Measurements from ENCODE around the gene SCYGR3. TPM values are rescaled to one million over a fixed set of nuclear protein-coding genes. Genes with fewer than 3 reads are reported as not detected.
"Not testable (repeated sequence)": the region's sequence is repeated elsewhere in the genome, so short reads cannot be mapped to it uniquely, and the experiment has no call there.

Gene SCYGR3
- total RNA-seq, 1 experiment from 2014 or later: not detected

DNA sequence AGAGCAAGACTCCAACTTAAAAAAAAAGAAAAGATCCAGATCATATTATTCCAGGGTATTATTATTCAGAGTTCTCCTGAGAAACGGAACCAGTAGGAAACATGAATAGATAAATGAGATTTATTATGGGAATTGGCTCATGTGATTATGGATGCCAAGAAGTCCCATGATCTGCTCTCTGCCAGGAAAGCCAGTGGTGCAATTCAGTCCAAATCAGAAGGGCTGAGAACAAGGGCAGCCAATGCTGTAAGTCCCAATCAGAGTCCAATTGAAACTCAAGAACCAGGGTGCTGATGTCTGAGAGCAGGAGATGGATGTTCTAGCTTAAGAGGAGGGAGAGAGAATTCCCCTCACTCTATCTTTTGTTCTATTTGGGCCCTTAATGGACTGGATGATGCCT is 8.2 kb downstream of the SCYGR3 start:
- Histone ChIP-seq H3K36me3 (ENCODE audit: low read depth, low read length) (no peaks in the 10 kb centered on the region), H3K9me3 (ENCODE audit: low read length) (no peaks in the 10 kb centered on the region), H2AFZ (ENCODE audit: low read length) (no peak overlapping the region), H3K27ac (ENCODE audit: low read length) (no peak overlapping the region), H3F3A (ENCODE audit: low read length, unreplicated experiment) (no peaks in the 10 kb centered on the region), H4K20me1 (ENCODE audit: low read length) (no peaks in the 10 kb centered on the region), H3K27me3 (ENCODE audit: low read length) (no peaks in the 10 kb centered on the region), H3K4me2 (ENCODE audit: low read length) (no peak overlapping the region), H3K79me2 (ENCODE audit: low read length) (no peaks in the 10 kb centered on the region), H3K4me3 (ENCODE audit: low read length) (no peak overlapping the region), H3K9me2 (replicated peaks; ENCODE audit: low read length) (no peaks in the 10 kb centered on the region), H3K9ac (ENCODE audit: low read length) (no peak overlapping the region), H3K4me1 (ENCODE audit: insufficient read depth, low read length) (no peaks in the 10 kb centered on the region)
- BruUV-seq (replicated peaks): no TSS peak
- ChIA-PET POLR2A (ENCODE audit: unreplicated experiment) (no interaction called here), CTCF (no interaction called here)
- DNase-seq: no peak
- TF ChIP-seq EZH2phosphoT487 (IDR thresholded peaks at IDR 0.05; ENCODE audit: borderline replicate concordance, low read length) (no peak), EZH2 (IDR thresholded peaks at IDR 0.05; ENCODE audit: low read length, unreplicated experiment) (no peak)
- TF ChIP-seq, protein P1, sequence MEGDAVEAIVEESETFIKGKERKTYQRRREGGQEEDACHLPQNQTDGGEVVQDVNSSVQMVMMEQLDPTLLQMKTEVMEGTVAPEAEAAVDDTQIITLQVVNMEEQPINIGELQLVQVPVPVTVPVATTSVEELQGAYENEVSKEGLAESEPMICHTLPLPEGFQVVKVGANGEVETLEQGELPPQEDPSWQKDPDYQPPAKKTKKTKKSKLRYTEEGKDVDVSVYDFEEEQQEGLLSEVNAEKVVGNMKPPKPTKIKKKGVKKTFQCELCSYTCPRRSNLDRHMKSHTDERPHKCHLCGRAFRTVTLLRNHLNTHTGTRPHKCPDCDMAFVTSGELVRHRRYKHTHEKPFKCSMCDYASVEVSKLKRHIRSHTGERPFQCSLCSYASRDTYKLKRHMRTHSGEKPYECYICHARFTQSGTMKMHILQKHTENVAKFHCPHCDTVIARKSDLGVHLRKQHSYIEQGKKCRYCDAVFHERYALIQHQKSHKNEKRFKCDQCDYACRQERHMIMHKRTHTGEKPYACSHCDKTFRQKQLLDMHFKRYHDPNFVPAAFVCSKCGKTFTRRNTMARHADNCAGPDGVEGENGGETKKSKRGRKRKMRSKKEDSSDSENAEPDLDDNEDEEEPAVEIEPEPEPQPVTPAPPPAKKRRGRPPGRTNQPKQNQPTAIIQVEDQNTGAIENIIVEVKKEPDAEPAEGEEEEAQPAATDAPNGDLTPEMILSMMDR (conservative IDR thresholded peaks at IDR 0.05; ENCODE audit: low read depth, low read length): no peak
- no peak for ATAC-seq
- intact Hi-C loops (cut with micrococcal nuclease): no loop called here

DNA sequence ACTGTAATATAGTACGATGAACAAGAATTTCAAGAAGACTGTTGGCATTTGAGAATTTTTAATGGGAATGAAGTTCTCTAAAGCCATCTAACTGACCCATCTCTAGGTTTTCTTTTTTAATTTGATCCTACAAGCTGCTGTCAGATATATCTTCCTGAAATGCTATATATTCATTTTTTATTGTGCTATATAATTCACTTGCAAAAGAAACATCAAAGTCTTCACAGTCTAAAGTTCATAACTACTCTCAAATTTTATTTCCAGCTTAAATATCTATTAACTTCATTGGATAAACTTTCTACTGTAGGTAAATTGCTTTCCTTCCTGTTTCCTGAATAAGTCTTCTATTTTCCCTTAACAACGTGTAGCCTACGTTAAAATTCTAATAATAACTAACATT is 12.3 kb downstream of the SCYGR3 start:
- H3K4me2 ChIP-seq (ENCODE audit: low read length): peak overlapping the region; percentile 75
- no peak overlapping the region for H3K27ac ChIP-seq (ENCODE audit: low read length)
- H3F3A ChIP-seq (ENCODE audit: low read length, unreplicated experiment): no peaks in the 10 kb centered on the region
- ChIA-PET POLR2A (ENCODE audit: unreplicated experiment) (no interaction called here), CTCF (no interaction called here)
- peak overlapping the region; percentile 90 for H2AFZ ChIP-seq (ENCODE audit: low read length)
- no peaks in the 10 kb centered on the region for H3K9me3 ChIP-seq (ENCODE audit: low read length)
- H4K20me1 ChIP-seq (ENCODE audit: low read length): no peaks in the 10 kb centered on the region
- no peaks in the 10 kb centered on the region for H3K79me2 ChIP-seq (ENCODE audit: low read length)
- H3K4me1 ChIP-seq (ENCODE audit: insufficient read depth, low read length): peaks cover 6% of the 10 kb centered on the region; the same call in 1 of the 2 replicates
- H3K9me2 ChIP-seq (replicated peaks; ENCODE audit: low read length): no peaks in the 10 kb centered on the region
- intact Hi-C loops (cut with micrococcal nuclease): no loop called here
- H3K4me3 ChIP-seq (ENCODE audit: low read length): peak overlapping the region; percentile 42; the same call in 1 of the 2 replicates
- H3K36me3 ChIP-seq (ENCODE audit: low read depth, low read length): no peaks in the 10 kb centered on the region
- TF ChIP-seq EZH2 (IDR thresholded peaks at IDR 0.05; ENCODE audit: low read length, unreplicated experiment) (no peak), EZH2phosphoT487 (IDR thresholded peaks at IDR 0.05; ENCODE audit: borderline replicate concordance, low read length) (no peak)
- TF ChIP-seq, protein P1 (conservative IDR thresholded peaks at IDR 0.05; ENCODE audit: low read depth, low read length): no peak
- DNase-seq (no peak), ATAC-seq (no peak)
- H3K9ac ChIP-seq (ENCODE audit: low read length): no peak overlapping the region
- BruUV-seq (replicated peaks): no TSS peak
- no peaks in the 10 kb centered on the region for H3K27me3 ChIP-seq (ENCODE audit: low read length)

DNA sequence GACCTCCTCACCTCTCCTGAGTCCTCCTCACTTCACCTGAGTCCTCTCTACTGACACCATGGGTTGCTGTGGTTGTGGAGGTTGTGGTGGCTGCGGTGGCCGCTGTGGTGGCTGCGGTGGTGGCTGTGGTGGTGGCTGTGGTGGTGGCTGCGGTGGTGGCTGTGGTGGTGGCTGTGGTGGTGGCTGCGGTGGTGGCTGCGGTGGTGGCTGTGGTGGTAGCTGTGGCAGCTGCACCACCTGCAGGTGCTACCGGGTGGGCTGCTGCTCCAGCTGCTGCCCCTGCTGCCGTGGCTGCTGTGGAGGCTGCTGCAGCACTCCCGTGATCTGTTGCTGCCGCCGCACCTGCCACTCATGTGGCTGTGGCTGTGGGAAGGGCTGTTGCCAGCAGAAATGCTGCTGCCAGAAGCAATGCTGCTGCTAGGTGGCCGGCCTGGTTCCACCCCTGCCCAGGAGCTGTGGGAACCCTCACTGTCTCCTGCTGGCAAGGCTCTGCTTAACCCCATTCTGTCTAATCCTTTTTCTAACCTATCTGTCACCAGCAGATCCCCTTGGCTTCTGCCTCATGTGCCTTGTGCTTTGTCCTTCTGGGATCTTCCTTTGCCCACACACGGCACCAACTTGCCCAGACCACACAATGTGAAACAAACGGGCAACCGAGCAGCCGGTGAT is 15.7 kb downstream of the SCYGR3 start, which contains the start of gene SCYGR2:
TSS of gene SCYGR2 (plus strand) at position 59 of the 669 bp plus-strand sequence. CDS start at position 59, 0 bp downstream.
- H3K79me2 ChIP-seq (ENCODE audit: low read length); H3K9me2 ChIP-seq (replicated peaks; ENCODE audit: low read length); H2AFZ ChIP-seq (ENCODE audit: low read length); DNase-seq; ATAC-seq; H3K27me3 ChIP-seq (ENCODE audit: low read length); H3K36me3 ChIP-seq (ENCODE audit: low read depth, low read length); intact Hi-C loops (cut with micrococcal nuclease); H3K9me3 ChIP-seq (ENCODE audit: low read length); H3K27ac ChIP-seq (ENCODE audit: low read length); H3F3A ChIP-seq (ENCODE audit: low read length, unreplicated experiment); H4K20me1 ChIP-seq (ENCODE audit: low read length); H3K4me2 ChIP-seq (ENCODE audit: low read length); H3K4me3 ChIP-seq (ENCODE audit: low read length); CTCF ChIA-PET; POLR2A ChIA-PET (ENCODE audit: unreplicated experiment); BruUV-seq (replicated peaks); H3K4me1 ChIP-seq (ENCODE audit: insufficient read depth, low read length); H3K9ac ChIP-seq (ENCODE audit: low read length): not testable (repeated sequence)

Data from PC-3 (cell line).